Measurements from ENCODE around the gene OAF. TPM values are rescaled to one million over a fixed set of nuclear protein-coding genes. Genes with fewer than 3 reads are reported as not detected.

The OAF gene
- total RNA-seq, 1 experiment from 2014 or later, result 32.3 TPM

- BruUV-seq (replicated peaks), result no TSS peak
- no peak overlapping the region for H3K27ac ChIP-seq (ENCODE audit: low read depth, low read length)
- no peaks in the 10 kb centered on the region for H3K27me3 ChIP-seq (ENCODE audit: insufficient read depth, low read length)
- H3K9me2 ChIP-seq (ENCODE audit: insufficient read depth), result no peaks in the 10 kb centered on the region
- ATAC-seq, result no peak
- H3K9me3 ChIP-seq (ENCODE audit: control insufficient read depth in 1 of 2, insufficient read depth in 1 of 2, low read depth in 1 of 2, low read length in 2 of 2), result no peaks in the 10 kb centered on the region
- no peak overlapping the region for H3K4me2 ChIP-seq (ENCODE audit: low read length)
- no peaks in the 10 kb centered on the region for H3K36me3 ChIP-seq (ENCODE audit: control insufficient read depth in 1 of 2, insufficient read depth in 2 of 2, low read length in 2 of 2)
- POLR2A ChIA-PET, result no interaction called here
- CTCF ChIA-PET, result no interaction called here
- no peak for TF ChIP-seq ZFX (IDR thresholded peaks at IDR 0.05)
- TF ChIP-seq, protein P1, sequence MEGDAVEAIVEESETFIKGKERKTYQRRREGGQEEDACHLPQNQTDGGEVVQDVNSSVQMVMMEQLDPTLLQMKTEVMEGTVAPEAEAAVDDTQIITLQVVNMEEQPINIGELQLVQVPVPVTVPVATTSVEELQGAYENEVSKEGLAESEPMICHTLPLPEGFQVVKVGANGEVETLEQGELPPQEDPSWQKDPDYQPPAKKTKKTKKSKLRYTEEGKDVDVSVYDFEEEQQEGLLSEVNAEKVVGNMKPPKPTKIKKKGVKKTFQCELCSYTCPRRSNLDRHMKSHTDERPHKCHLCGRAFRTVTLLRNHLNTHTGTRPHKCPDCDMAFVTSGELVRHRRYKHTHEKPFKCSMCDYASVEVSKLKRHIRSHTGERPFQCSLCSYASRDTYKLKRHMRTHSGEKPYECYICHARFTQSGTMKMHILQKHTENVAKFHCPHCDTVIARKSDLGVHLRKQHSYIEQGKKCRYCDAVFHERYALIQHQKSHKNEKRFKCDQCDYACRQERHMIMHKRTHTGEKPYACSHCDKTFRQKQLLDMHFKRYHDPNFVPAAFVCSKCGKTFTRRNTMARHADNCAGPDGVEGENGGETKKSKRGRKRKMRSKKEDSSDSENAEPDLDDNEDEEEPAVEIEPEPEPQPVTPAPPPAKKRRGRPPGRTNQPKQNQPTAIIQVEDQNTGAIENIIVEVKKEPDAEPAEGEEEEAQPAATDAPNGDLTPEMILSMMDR (IDR thresholded peaks at IDR 0.05 in 2 of 3, conservative IDR thresholded peaks at IDR 0.05 in 1 of 3; ENCODE audit: borderline replicate concordance in 1 of 3, insufficient read depth in 1 of 3, low read depth in 2 of 3, low read length in 2 of 3), result no peak
- no peak for TF ChIP-seq ELF1 (IDR thresholded peaks at IDR 0.05; ENCODE audit: borderline replicate concordance, low read depth)
- TF ChIP-seq ZNF274 (IDR thresholded peaks at IDR 0.05; ENCODE audit: low read depth, low read length), result no peak
- TF ChIP-seq, protein P2, sequence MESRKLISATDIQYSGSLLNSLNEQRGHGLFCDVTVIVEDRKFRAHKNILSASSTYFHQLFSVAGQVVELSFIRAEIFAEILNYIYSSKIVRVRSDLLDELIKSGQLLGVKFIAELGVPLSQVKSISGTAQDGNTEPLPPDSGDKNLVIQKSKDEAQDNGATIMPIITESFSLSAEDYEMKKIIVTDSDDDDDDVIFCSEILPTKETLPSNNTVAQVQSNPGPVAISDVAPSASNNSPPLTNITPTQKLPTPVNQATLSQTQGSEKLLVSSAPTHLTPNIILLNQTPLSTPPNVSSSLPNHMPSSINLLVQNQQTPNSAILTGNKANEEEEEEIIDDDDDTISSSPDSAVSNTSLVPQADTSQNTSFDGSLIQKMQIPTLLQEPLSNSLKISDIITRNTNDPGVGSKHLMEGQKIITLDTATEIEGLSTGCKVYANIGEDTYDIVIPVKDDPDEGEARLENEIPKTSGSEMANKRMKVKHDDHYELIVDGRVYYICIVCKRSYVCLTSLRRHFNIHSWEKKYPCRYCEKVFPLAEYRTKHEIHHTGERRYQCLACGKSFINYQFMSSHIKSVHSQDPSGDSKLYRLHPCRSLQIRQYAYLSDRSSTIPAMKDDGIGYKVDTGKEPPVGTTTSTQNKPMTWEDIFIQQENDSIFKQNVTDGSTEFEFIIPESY (IDR thresholded peaks at IDR 0.05; ENCODE audit: extremely low read depth, insufficient replicate concordance, low read length), result no peak
- no peak for TF ChIP-seq SP1 (IDR thresholded peaks at IDR 0.05; ENCODE audit: low read depth)
- TF ChIP-seq, protein P3, sequence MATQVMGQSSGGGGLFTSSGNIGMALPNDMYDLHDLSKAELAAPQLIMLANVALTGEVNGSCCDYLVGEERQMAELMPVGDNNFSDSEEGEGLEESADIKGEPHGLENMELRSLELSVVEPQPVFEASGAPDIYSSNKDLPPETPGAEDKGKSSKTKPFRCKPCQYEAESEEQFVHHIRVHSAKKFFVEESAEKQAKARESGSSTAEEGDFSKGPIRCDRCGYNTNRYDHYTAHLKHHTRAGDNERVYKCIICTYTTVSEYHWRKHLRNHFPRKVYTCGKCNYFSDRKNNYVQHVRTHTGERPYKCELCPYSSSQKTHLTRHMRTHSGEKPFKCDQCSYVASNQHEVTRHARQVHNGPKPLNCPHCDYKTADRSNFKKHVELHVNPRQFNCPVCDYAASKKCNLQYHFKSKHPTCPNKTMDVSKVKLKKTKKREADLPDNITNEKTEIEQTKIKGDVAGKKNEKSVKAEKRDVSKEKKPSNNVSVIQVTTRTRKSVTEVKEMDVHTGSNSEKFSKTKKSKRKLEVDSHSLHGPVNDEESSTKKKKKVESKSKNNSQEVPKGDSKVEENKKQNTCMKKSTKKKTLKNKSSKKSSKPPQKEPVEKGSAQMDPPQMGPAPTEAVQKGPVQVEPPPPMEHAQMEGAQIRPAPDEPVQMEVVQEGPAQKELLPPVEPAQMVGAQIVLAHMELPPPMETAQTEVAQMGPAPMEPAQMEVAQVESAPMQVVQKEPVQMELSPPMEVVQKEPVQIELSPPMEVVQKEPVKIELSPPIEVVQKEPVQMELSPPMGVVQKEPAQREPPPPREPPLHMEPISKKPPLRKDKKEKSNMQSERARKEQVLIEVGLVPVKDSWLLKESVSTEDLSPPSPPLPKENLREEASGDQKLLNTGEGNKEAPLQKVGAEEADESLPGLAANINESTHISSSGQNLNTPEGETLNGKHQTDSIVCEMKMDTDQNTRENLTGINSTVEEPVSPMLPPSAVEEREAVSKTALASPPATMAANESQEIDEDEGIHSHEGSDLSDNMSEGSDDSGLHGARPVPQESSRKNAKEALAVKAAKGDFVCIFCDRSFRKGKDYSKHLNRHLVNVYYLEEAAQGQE (IDR thresholded peaks at IDR 0.05; ENCODE audit: low read depth), result no peak
- intact Hi-C loops (cut with micrococcal nuclease), result no loop called here
- peaks cover 1 to 2% of the 10 kb centered on the region in 2 experiments; a peak in 1 of 4 replicates for H3K4me1 ChIP-seq (ENCODE audit: control insufficient read depth in 1 of 2, insufficient read depth in 2 of 2, low read length in 2 of 2)
- no peaks in the 10 kb centered on the region for H3K79me2 ChIP-seq (ENCODE audit: insufficient read depth, low read length)
- RAD21 ChIA-PET (ENCODE audit: low non-redundant PET in 1 of 2, low total read pairs in 2 of 2, uncharacterized antibody in 2 of 2, unreplicated experiment in 2 of 2), result no interaction called here
- no peak overlapping the region for H2AFZ ChIP-seq (ENCODE audit: low read depth, low read length, poor library complexity, severe bottlenecking)
- no peak overlapping the region for H3K9ac ChIP-seq (ENCODE audit: low read length)
- no peak overlapping the region for H3K4me3 ChIP-seq (replicated peaks in 1 of 2; ENCODE audit: low read depth in 1 of 2, low read length in 2 of 2)
- no peak for DNase-seq (ENCODE audit: low read depth, low spot score)
- no peaks in the 10 kb centered on the region for H4K20me1 ChIP-seq (ENCODE audit: insufficient read depth)
These were observed 9.9 kb downstream of the OAF start for GRCh38 chr11:120220747-120221037.

Data from HCT116 (cell line).